HG03066 (cell line): ENCODE data around the gene CTSF.
"Not testable (repeated sequence)": the region's sequence is repeated elsewhere in the genome, so short reads cannot be mapped to it uniquely, and the experiment has no call there.

Experiments used
- ATAC-seq: cut with Tn5 transposase; IDR thresholded peaks from one replicate; pipeline ENCODE4 v1.9.1; 2021; ENCODE audit warnings: low read depth; ENCODE audit not compliant: unreplicated experiment

CTSF gene

GRCh38 chr11:66568124-66568916 lies at the start of gene CTSF:
CTSF (minus strand) TSS chr11:66568606; CDS start chr11:66568486, 120 bp downstream.
- ATAC-seq, result no peak

- ATAC-seq, result no peak
These were observed 48.9 kb upstream of the CTSF start for GRCh38 chr11:66617155-66617834.

GRCh38 chr11:66616379-66617154 lies 48.2 kb upstream of the CTSF start, which contains the start of gene RBM14:
RBM14 (plus strand) TSS chr11:66616630; CDS start chr11:66616721, 91 bp downstream.
- peak; percentile 87 for ATAC-seq

- no peak for ATAC-seq
These were observed 45.7 kb upstream of the CTSF start for GRCh38 chr11:66614073-66614472.

- ATAC-seq, result no peak
These were observed 44.1 kb upstream of the CTSF start for GRCh38 chr11:66612458-66612857.

GRCh38 chr11:66609721-66610617 lies 41.6 kb upstream of the CTSF start:
- no peak for ATAC-seq

GRCh38 chr11:66607126-66607834 lies 38.9 kb upstream of the CTSF start:
- no peak for ATAC-seq

GRCh38 chr11:66606608-66607007 lies 38.2 kb upstream of the CTSF start:
- not testable (repeated sequence) for ATAC-seq

- ATAC-seq, result no peak
These were observed 35.7 kb upstream of the CTSF start for GRCh38 chr11:66604155-66604554.

- ATAC-seq, result no peak
These were observed 34.7 kb upstream of the CTSF start for GRCh38 chr11:66603072-66603471.

- ATAC-seq, result no peak
These were observed 32.3 kb upstream of the CTSF start for GRCh38 chr11:66600631-66601233.

GRCh38 chr11:66600219-66600618 lies 31.8 kb upstream of the CTSF start:
- ATAC-seq, result no peak

GRCh38 chr11:66598993-66599392 lies 30.6 kb upstream of the CTSF start:
- ATAC-seq, result no peak

- ATAC-seq, result no peak
These were observed 27.0 kb upstream of the CTSF start for GRCh38 chr11:66595245-66595904.

- no peak for ATAC-seq
These were observed 25.2 kb upstream of the CTSF start for GRCh38 chr11:66593650-66594049.

GRCh38 chr11:66593303-66593635 lies 24.9 kb upstream of the CTSF start:
- peak; percentile 16 for ATAC-seq

GRCh38 chr11:66592457-66593302 lies 24.3 kb upstream of the CTSF start, which contains the start of the genes CCDC87 and CCS:
CCDC87 (minus strand) TSS chr11:66593063; CDS start chr11:66593015, 48 bp downstream.
CCS (plus strand) TSS chr11:66593185; CDS start chr11:66593262, 77 bp downstream.
- peak; percentile 78 for ATAC-seq

GRCh38 chr11:66591175-66591574 lies 22.8 kb upstream of the CTSF start:
- ATAC-seq, result no peak
